ENCODE measurements around the gene PHACTR4. TPM values are rescaled to one million over a fixed set of nuclear protein-coding genes. Genes with fewer than 3 reads are reported as not detected.

The PHACTR4 gene
- total RNA-seq, 1 donor from 2014 or later: 80.8 TPM

- Mint-ChIP-seq H3K9me3 (no peaks in the 10 kb centered on the region), H3K4me3 (peak overlapping the region; percentile 98), H3K27me3 (ENCODE audit: low read depth) (peaks cover 39% of the 10 kb centered on the region), H3K36me3 (ENCODE audit: low read depth) (peaks cover 52% of the 10 kb centered on the region), H3K27ac (ENCODE audit: unreplicated experiment) (peak overlapping the region; percentile 97), H3K4me1 (peaks cover 52% of the 10 kb centered on the region)
- no peak for DNase-seq (ENCODE audit: low read depth, low spot score)
- TF ChIP-seq CTCF (conservative IDR thresholded peaks at IDR 0.05): no peak
These were observed 137.3 kb downstream of the PHACTR4 start for GRCh38 chr1:28506907-28507246.

- H3K4me3 Mint-ChIP-seq: peak overlapping the region; percentile 98
- TF ChIP-seq CTCF (conservative IDR thresholded peaks at IDR 0.05): no peak
- H3K27me3 Mint-ChIP-seq (ENCODE audit: low read depth): peaks cover 41% of the 10 kb centered on the region
- H3K9me3 Mint-ChIP-seq: peaks cover 2% of the 10 kb centered on the region
- peaks cover 56% of the 10 kb centered on the region for H3K4me1 Mint-ChIP-seq
- H3K27ac Mint-ChIP-seq (ENCODE audit: unreplicated experiment): peak overlapping the region; percentile 97
- peaks cover 53% of the 10 kb centered on the region for H3K36me3 Mint-ChIP-seq (ENCODE audit: low read depth)
- DNase-seq (ENCODE audit: low read depth, low spot score): no peak
These were observed 137.7 kb downstream of the PHACTR4 start for GRCh38 chr1:28507247-28507645.

- H3K4me3 Mint-ChIP-seq: peak overlapping the region; percentile 98
- H3K9me3 Mint-ChIP-seq: peaks cover 2% of the 10 kb centered on the region
- peaks cover 61% of the 10 kb centered on the region for H3K4me1 Mint-ChIP-seq
- peaks cover 59% of the 10 kb centered on the region for H3K36me3 Mint-ChIP-seq (ENCODE audit: low read depth)
- H3K27ac Mint-ChIP-seq (ENCODE audit: unreplicated experiment): peak overlapping the region; percentile 97
- no peak for DNase-seq (ENCODE audit: low read depth, low spot score)
- no peak for TF ChIP-seq CTCF (conservative IDR thresholded peaks at IDR 0.05)
- peaks cover 45% of the 10 kb centered on the region for H3K27me3 Mint-ChIP-seq (ENCODE audit: low read depth)
These were observed 138.3 kb downstream of the PHACTR4 start for GRCh38 chr1:28507646-28508434.

GRCh38 chr1:28508435-28508754 lies 138.9 kb downstream of the PHACTR4 start:
- peaks cover 59% of the 10 kb centered on the region for H3K36me3 Mint-ChIP-seq (ENCODE audit: low read depth)

GRCh38 chr1:28509705-28510272 lies 140.2 kb downstream of the PHACTR4 start:
- peaks cover 61% of the 10 kb centered on the region for H3K4me1 Mint-ChIP-seq
- no peak for DNase-seq (ENCODE audit: low read depth, low spot score)

More at GRCh38 chr1:28508435-28508754, 138.9 kb downstream of the PHACTR4 start:
- Mint-ChIP-seq H3K27ac (ENCODE audit: unreplicated experiment) (peak overlapping the region; percentile 97), H3K4me1 (peaks cover 61% of the 10 kb centered on the region), H3K9me3 (peaks cover 2% of the 10 kb centered on the region), H3K27me3 (ENCODE audit: low read depth) (peaks cover 45% of the 10 kb centered on the region), H3K4me3 (peak overlapping the region; percentile 98)
- no peak for DNase-seq (ENCODE audit: low read depth, low spot score)
- no peak for TF ChIP-seq CTCF (conservative IDR thresholded peaks at IDR 0.05)

More at GRCh38 chr1:28509705-28510272, 140.2 kb downstream of the PHACTR4 start:
- Mint-ChIP-seq H3K9me3 (peaks cover 2% of the 10 kb centered on the region), H3K4me3 (peak overlapping the region; percentile 98), H3K27ac (ENCODE audit: unreplicated experiment) (peak overlapping the region; percentile 83), H3K27me3 (ENCODE audit: low read depth) (peaks cover 55% of the 10 kb centered on the region), H3K36me3 (ENCODE audit: low read depth) (peaks cover 61% of the 10 kb centered on the region)
- TF ChIP-seq CTCF (conservative IDR thresholded peaks at IDR 0.05): no peak

Data from neural crest cell (in vitro differentiated cells).